ENCODE measurements around the gene GNB3. TPM values are rescaled to one million over a fixed set of nuclear protein-coding genes. Genes with fewer than 3 reads are reported as not detected.

Gene GNB3
- total RNA-seq, 4 donors from 2014 or later = 0.45 to 1.8 (median 1.3) TPM

GRCh38 chr12:6850796-6851152 lies 10.0 kb downstream of the GNB3 start:
- H3K4me3 ChIP-seq = peak overlapping the region in 1 of 2 donors; percentile 76
- peaks cover 0 to 31% of the 10 kb centered on the region in 2 donors for H3K36me3 ChIP-seq
- no peak for ATAC-seq
- 11% methylated on average over 4 of the region's 16 CpGs; no CpG with 5 or more reads in 1 of the 2 donors for whole genome bisulfite sequencing, 2 donors (ENCODE audit: low coverage in 1 of 2)
- H3K27me3 ChIP-seq = no peaks in the 10 kb centered on the region
- H3K4me1 ChIP-seq = peaks cover 0 to 34% (median 10%) of the 10 kb centered on the region in 3 donors
- TF ChIP-seq POLR2A (IDR thresholded peaks at IDR 0.05) (no peak), EP300 (IDR thresholded peaks at IDR 0.05) (no peak), CTCF (IDR thresholded peaks at IDR 0.05) (no peak), POLR2AphosphoS5 (IDR thresholded peaks at IDR 0.05) (no peak)
- H3K27ac ChIP-seq = peak overlapping the region in 3 of 4 donors; percentile 5 to 98 (median 87)
- no peaks in the 10 kb centered on the region for H3K9me3 ChIP-seq

- Histone ChIP-seq H3K36me3 (peaks cover 0 to 31% of the 10 kb centered on the region in 2 donors), H3K4me3 (peak within 1 kb of the TSS; percentile 37 to 76), H3K9me3 (no peaks in the 10 kb centered on the region), H3K27ac (peak within 1 kb of the TSS; percentile 87 to 98 (median 95)), H3K27me3 (no peaks in the 10 kb centered on the region), H3K4me1 (peaks cover 0 to 34% (median 10%) of the 10 kb centered on the region in 3 donors)
- peak; percentile 71 for ATAC-seq
- no peak for TF ChIP-seq EP300 (IDR thresholded peaks at IDR 0.05)
- peak; percentile 52 to 83 for TF ChIP-seq POLR2A (IDR thresholded peaks at IDR 0.05)
- peak in 1 of 4 experiments; percentile 8 for TF ChIP-seq CTCF (IDR thresholded peaks at IDR 0.05)
- TF ChIP-seq POLR2AphosphoS5 (IDR thresholded peaks at IDR 0.05) = peak; percentile 88
- 1 to 2% methylated on average over 6 to 19 of the region's 37 CpGs for WGBS, 2 donors (ENCODE audit: low coverage in 1 of 2)
These were observed 10.6 kb downstream of the GNB3 start, which contains the start of gene CDCA3 for GRCh38 chr12:6851153-6851920. Gene CDCA3, minus strand, starts transcription at chr12:6851286. Its CDS starts 334 bp downstream, at chr12:6850952.

- WGBS, 2 donors (ENCODE audit: low coverage in 1 of 2) = 0% methylated on average over 15 of the region's 65 CpGs; no CpG with 5 or more reads in 1 of the 2 donors
- peak within 1 kb of the TSS; percentile 38 to 76 for H3K4me3 ChIP-seq
These were observed 11.4 kb downstream of the GNB3 start, which contains the start of gene USP5 for GRCh38 chr12:6851921-6852650. Gene USP5, plus strand, starts transcription at chr12:6852150. Its CDS starts 30 bp downstream, at chr12:6852180.

GRCh38 chr12:6852651-6853354 lies 12.1 kb downstream of the GNB3 start:
- H3K27ac ChIP-seq = peak overlapping the region; percentile 14 to 98 (median 92)
- no peak for ATAC-seq
- peaks cover 0 to 34% (median 10%) of the 10 kb centered on the region in 3 donors for H3K4me1 ChIP-seq
- H3K36me3 ChIP-seq = peaks cover 0 to 34% of the 10 kb centered on the region in 2 donors
- peak overlapping the region; percentile 38 to 76 for H3K4me3 ChIP-seq
- H3K27me3 ChIP-seq = no peaks in the 10 kb centered on the region
- no peak for TF ChIP-seq CTCF (IDR thresholded peaks at IDR 0.05)
- no peak for TF ChIP-seq EP300 (IDR thresholded peaks at IDR 0.05)
- no peak for TF ChIP-seq POLR2AphosphoS5 (IDR thresholded peaks at IDR 0.05)
- no peaks in the 10 kb centered on the region for H3K9me3 ChIP-seq
- WGBS, 2 donors (ENCODE audit: low coverage in 1 of 2) = 0% methylated on average over 4 of the region's 18 CpGs

More at GRCh38 chr12:6851921-6852650, 11.4 kb downstream of the GNB3 start, which contains the start of gene USP5:
- Histone ChIP-seq H3K4me1 (peaks cover 0 to 34% (median 10%) of the 10 kb centered on the region in 3 donors), H3K36me3 (peaks cover 0 to 31% of the 10 kb centered on the region in 2 donors), H3K27ac (peak within 1 kb of the TSS; percentile 87 to 98 (median 95)), H3K9me3 (no peaks in the 10 kb centered on the region), H3K27me3 (no peaks in the 10 kb centered on the region)
- peak; percentile 93 for ATAC-seq
- peak; percentile 58 to 60 for TF ChIP-seq POLR2A (IDR thresholded peaks at IDR 0.05)
- no peak for TF ChIP-seq EP300 (IDR thresholded peaks at IDR 0.05)
- TF ChIP-seq CTCF (IDR thresholded peaks at IDR 0.05) = no peak
- TF ChIP-seq POLR2AphosphoS5 (IDR thresholded peaks at IDR 0.05) = peak; percentile 63

Data from gastroesophageal sphincter (tissue), 4 donors.